HL-60 (cell line): Measurements from ENCODE around the gene NDUFS1.

Source experiments
- GABPA ChIP-seq: IDR thresholded peaks from 2 replicates; pipeline ENCODE4 v1.6.1; 2012; ENCODE audit warnings: low read depth
- POLR2AphosphoS5 ChIP-seq: IDR thresholded peaks from 2 replicates; pipeline ENCODE4 v1.6.1; 2012; ENCODE audit warnings: low read depth
- SPI1 ChIP-seq: IDR thresholded peaks from 2 replicates; pipeline ENCODE4 v1.6.1; 2012; ENCODE audit warnings: low read depth, mild to moderate bottlenecking, borderline replicate concordance
- TF ChIP-seq, protein P1 (sequence below): IDR thresholded peaks from one replicate; pipeline ENCODE4 v1.5.1; 2011; ENCODE audit warnings: low read length, control low read depth, inconsistent platforms; ENCODE audit not compliant: insufficient read depth
- TF ChIP-seq, protein P2 (sequence below): IDR thresholded peaks from 2 replicates; pipeline ENCODE4 v1.6.1; 2012; ENCODE audit warnings: low read depth; ENCODE audit not compliant: insufficient replicate concordance

DNA sequence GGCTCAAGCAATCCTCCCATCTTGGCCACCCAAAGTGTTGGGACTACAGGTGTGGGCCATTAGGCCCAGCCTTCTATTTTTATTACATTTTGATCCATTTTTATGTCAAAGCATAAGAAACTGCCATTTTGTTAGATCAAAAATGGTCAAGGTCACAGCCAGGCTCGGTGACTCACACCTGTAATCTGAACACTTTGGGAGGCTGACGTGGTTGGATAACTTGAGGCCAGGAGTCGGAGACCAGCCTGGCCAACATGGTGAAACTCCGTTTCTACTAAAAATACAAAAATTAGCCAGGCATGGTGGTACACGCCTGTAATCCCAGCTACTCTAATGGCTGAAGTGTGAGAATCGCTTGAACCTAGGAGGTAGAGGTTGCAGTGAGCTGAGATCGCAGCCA, 49.7 kb upstream of the NDUFS1 start:
- no peak for TF ChIP-seq POLR2AphosphoS5
- TF ChIP-seq GABPA, result no peak
- TF ChIP-seq, protein P1, sequence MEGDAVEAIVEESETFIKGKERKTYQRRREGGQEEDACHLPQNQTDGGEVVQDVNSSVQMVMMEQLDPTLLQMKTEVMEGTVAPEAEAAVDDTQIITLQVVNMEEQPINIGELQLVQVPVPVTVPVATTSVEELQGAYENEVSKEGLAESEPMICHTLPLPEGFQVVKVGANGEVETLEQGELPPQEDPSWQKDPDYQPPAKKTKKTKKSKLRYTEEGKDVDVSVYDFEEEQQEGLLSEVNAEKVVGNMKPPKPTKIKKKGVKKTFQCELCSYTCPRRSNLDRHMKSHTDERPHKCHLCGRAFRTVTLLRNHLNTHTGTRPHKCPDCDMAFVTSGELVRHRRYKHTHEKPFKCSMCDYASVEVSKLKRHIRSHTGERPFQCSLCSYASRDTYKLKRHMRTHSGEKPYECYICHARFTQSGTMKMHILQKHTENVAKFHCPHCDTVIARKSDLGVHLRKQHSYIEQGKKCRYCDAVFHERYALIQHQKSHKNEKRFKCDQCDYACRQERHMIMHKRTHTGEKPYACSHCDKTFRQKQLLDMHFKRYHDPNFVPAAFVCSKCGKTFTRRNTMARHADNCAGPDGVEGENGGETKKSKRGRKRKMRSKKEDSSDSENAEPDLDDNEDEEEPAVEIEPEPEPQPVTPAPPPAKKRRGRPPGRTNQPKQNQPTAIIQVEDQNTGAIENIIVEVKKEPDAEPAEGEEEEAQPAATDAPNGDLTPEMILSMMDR, result no peak
- TF ChIP-seq, protein P2, sequence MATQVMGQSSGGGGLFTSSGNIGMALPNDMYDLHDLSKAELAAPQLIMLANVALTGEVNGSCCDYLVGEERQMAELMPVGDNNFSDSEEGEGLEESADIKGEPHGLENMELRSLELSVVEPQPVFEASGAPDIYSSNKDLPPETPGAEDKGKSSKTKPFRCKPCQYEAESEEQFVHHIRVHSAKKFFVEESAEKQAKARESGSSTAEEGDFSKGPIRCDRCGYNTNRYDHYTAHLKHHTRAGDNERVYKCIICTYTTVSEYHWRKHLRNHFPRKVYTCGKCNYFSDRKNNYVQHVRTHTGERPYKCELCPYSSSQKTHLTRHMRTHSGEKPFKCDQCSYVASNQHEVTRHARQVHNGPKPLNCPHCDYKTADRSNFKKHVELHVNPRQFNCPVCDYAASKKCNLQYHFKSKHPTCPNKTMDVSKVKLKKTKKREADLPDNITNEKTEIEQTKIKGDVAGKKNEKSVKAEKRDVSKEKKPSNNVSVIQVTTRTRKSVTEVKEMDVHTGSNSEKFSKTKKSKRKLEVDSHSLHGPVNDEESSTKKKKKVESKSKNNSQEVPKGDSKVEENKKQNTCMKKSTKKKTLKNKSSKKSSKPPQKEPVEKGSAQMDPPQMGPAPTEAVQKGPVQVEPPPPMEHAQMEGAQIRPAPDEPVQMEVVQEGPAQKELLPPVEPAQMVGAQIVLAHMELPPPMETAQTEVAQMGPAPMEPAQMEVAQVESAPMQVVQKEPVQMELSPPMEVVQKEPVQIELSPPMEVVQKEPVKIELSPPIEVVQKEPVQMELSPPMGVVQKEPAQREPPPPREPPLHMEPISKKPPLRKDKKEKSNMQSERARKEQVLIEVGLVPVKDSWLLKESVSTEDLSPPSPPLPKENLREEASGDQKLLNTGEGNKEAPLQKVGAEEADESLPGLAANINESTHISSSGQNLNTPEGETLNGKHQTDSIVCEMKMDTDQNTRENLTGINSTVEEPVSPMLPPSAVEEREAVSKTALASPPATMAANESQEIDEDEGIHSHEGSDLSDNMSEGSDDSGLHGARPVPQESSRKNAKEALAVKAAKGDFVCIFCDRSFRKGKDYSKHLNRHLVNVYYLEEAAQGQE, result no peak
- no peak for TF ChIP-seq SPI1
